CD4-positive, alpha-beta T cell treated with Interleukin-6 at 100 ng/mL for 8 hours (primary cell): ENCODE results near the gene ACTN2.

ENCODE experiments used
- DNase-seq: peaks from one replicate; pipeline ENCODE4 v3.0.0-alpha.2; 2020; ENCODE audit warnings: mixed read lengths, low spot score

ACTN2 gene

GRCh38 chr1:236691348-236691747, 5.0 kb downstream of the ACTN2 start:
- no peak for DNase-seq

- no peak for DNase-seq
Observed at GRCh38 chr1:236692128-236692527, 5.8 kb downstream of the ACTN2 start.

GRCh38 chr1:236692742-236693141, 6.4 kb downstream of the ACTN2 start:
- DNase-seq, result no peak

GRCh38 chr1:236699366-236699765, 13.1 kb downstream of the ACTN2 start:
- no peak for DNase-seq

GRCh38 chr1:236700903-236701302, 14.6 kb downstream of the ACTN2 start:
- DNase-seq, result no peak

GRCh38 chr1:236701782-236702181, 15.5 kb downstream of the ACTN2 start:
- no peak for DNase-seq

- no peak for DNase-seq
Observed at GRCh38 chr1:236702791-236703394, 16.6 kb downstream of the ACTN2 start.

- no peak for DNase-seq
Observed at GRCh38 chr1:236705771-236706170, 19.5 kb downstream of the ACTN2 start.

GRCh38 chr1:236706183-236706582, 19.9 kb downstream of the ACTN2 start:
- no peak for DNase-seq

- DNase-seq, result no peak
Observed at GRCh38 chr1:236710328-236710892, 24.1 kb downstream of the ACTN2 start.

- DNase-seq, result no peak
Observed at GRCh38 chr1:236716160-236716559, 29.9 kb downstream of the ACTN2 start.

- DNase-seq, result no peak
Observed at GRCh38 chr1:236717811-236718210, 31.5 kb downstream of the ACTN2 start.

GRCh38 chr1:236718328-236718727, 32.0 kb downstream of the ACTN2 start:
- no peak for DNase-seq

GRCh38 chr1:236720206-236720605, 33.9 kb downstream of the ACTN2 start:
- no peak for DNase-seq

- DNase-seq, result no peak
Observed at GRCh38 chr1:236720611-236721010, 34.3 kb downstream of the ACTN2 start.

- DNase-seq, result no peak
Observed at GRCh38 chr1:236724049-236724448, 37.8 kb downstream of the ACTN2 start.

GRCh38 chr1:236724506-236724905, 38.2 kb downstream of the ACTN2 start:
- DNase-seq, result no peak

GRCh38 chr1:236725668-236726067, 39.4 kb downstream of the ACTN2 start:
- no peak for DNase-seq

- no peak for DNase-seq
Observed at GRCh38 chr1:236727521-236727920, 41.2 kb downstream of the ACTN2 start.

GRCh38 chr1:236728752-236729151, 42.5 kb downstream of the ACTN2 start:
- no peak for DNase-seq

GRCh38 chr1:236733653-236734052, 47.4 kb downstream of the ACTN2 start:
- DNase-seq, result no peak

GRCh38 chr1:236734141-236734765, 48.0 kb downstream of the ACTN2 start:
- no peak for DNase-seq

- no peak for DNase-seq
Observed at GRCh38 chr1:236736761-236737160, 50.5 kb downstream of the ACTN2 start.

- DNase-seq, result no peak
Observed at GRCh38 chr1:236741753-236742152, 55.5 kb downstream of the ACTN2 start.
